ENCODE results near the gene STK32B. TPM values are rescaled to one million over a fixed set of nuclear protein-coding genes. Genes with fewer than 3 reads are reported as not detected.

Gene STK32B
- total RNA-seq, 1 experiment from 2014 or later = 11.6 TPM

GRCh38 chr4:5110901-5111300 lies 59.6 kb downstream of the STK32B start:
- intact Hi-C loops (cut with micrococcal nuclease; ENCODE audit: unreplicated experiment) = no loop called here
- Histone ChIP-seq H3K27ac (ENCODE audit: low read length) (no peak overlapping the region), H3K9me3 (ENCODE audit: control insufficient read depth, insufficient read depth, low read depth, low read length) (no peaks in the 10 kb centered on the region), H3K36me3 (ENCODE audit: control insufficient read depth, insufficient read depth, low read length) (no peaks in the 10 kb centered on the region), H3K4me3 (ENCODE audit: low read depth in 2 of 2, low read length in 2 of 2) (no peak overlapping the region), H3K4me1 (ENCODE audit: control insufficient read depth, insufficient read depth, low read length) (0 out of 2 replicates have a peak, but pooled peaks cover 2% of the 10 kb centered on the region), H3K27me3 (ENCODE audit: control insufficient read depth, insufficient read depth, low read length) (no peaks in the 10 kb centered on the region)
- in situ Hi-C loops (cut with HindIII; ENCODE audit: low pct_unique_long_range_greater_than_20kb, low sequenced_read_pairs) = no loop called here
- ChIA-PET POLR2A (no interaction called here), CTCF (no interaction called here)
- no peak for DNase-seq (ENCODE audit: low read depth, low spot score)
- no peak for ATAC-seq
- TF ChIP-seq POLR2AphosphoS5 (IDR thresholded peaks at IDR 0.05; ENCODE audit: low read depth, low read length) (no peak), TCF7L2 (IDR thresholded peaks at IDR 0.05; ENCODE audit: low read depth, low read length) (no peak), SIN3A (IDR thresholded peaks at IDR 0.05; ENCODE audit: borderline replicate concordance, insufficient read depth, low read depth, low read length) (no peak), REST (IDR thresholded peaks at IDR 0.05; ENCODE audit: insufficient read depth in 1 of 2, low read depth in 2 of 2, low read length in 1 of 2) (no peak), CTCF (IDR thresholded peaks at IDR 0.05) (no peak)
- no TSS peak for BruUV-seq (replicated peaks)

- Histone ChIP-seq H3K4me3 (ENCODE audit: low read depth in 2 of 2, low read length in 2 of 2) (no peak overlapping the region), H3K36me3 (ENCODE audit: control insufficient read depth, insufficient read depth, low read length) (no peaks in the 10 kb centered on the region), H3K27ac (ENCODE audit: low read length) (no peak overlapping the region), H3K9me3 (ENCODE audit: control insufficient read depth, insufficient read depth, low read depth, low read length) (no peaks in the 10 kb centered on the region), H3K27me3 (ENCODE audit: control insufficient read depth, insufficient read depth, low read length) (no peaks in the 10 kb centered on the region), H3K4me1 (ENCODE audit: control insufficient read depth, insufficient read depth, low read length) (0 out of 2 replicates have a peak, but pooled peaks cover 2% of the 10 kb centered on the region)
- TF ChIP-seq SIN3A (IDR thresholded peaks at IDR 0.05; ENCODE audit: borderline replicate concordance, insufficient read depth, low read depth, low read length) = no peak
- no peak for TF ChIP-seq REST (IDR thresholded peaks at IDR 0.05; ENCODE audit: insufficient read depth in 1 of 2, low read depth in 2 of 2, low read length in 1 of 2)
- no peak for TF ChIP-seq CTCF (IDR thresholded peaks at IDR 0.05)
- no peak for TF ChIP-seq POLR2AphosphoS5 (IDR thresholded peaks at IDR 0.05; ENCODE audit: low read depth, low read length)
- TF ChIP-seq TCF7L2 (IDR thresholded peaks at IDR 0.05; ENCODE audit: low read depth, low read length) = no peak
- in situ Hi-C loops (cut with HindIII; ENCODE audit: low pct_unique_long_range_greater_than_20kb, low sequenced_read_pairs) = no loop called here
- CTCF ChIA-PET = no interaction called here
- intact Hi-C loops (cut with micrococcal nuclease; ENCODE audit: unreplicated experiment) = no loop called here
- no TSS peak for BruUV-seq (replicated peaks)
- ATAC-seq (no peak), DNase-seq (ENCODE audit: low read depth, low spot score) (no peak)
- POLR2A ChIA-PET = no interaction called here
Measured at GRCh38 chr4:5112333-5113095, 61.2 kb downstream of the STK32B start.

All from Panc1 (cell line).